GM12892 (cell line): ENCODE measurements around the gene SDHAF3.

Experiments used
- POLR2AphosphoS5 ChIP-seq: IDR thresholded peaks from 2 replicates; pipeline ENCODE4 v1.6.1; 2011; ENCODE audit warnings: low read depth, low read length, control low read depth
- TAF1 ChIP-seq: IDR thresholded peaks from 2 replicates; pipeline ENCODE4 v1.6.1; 2011; ENCODE audit warnings: low read depth, mild to moderate bottlenecking, control low read depth, low read length, borderline replicate concordance

GRCh38 chr7:97130417-97131139 is 13.1 kb downstream of the SDHAF3 start:
- no peak for TF ChIP-seq POLR2AphosphoS5
- TF ChIP-seq TAF1, result no peak
